ENCODE data around the gene TRAPPC3.

The TRAPPC3 gene

DNA sequence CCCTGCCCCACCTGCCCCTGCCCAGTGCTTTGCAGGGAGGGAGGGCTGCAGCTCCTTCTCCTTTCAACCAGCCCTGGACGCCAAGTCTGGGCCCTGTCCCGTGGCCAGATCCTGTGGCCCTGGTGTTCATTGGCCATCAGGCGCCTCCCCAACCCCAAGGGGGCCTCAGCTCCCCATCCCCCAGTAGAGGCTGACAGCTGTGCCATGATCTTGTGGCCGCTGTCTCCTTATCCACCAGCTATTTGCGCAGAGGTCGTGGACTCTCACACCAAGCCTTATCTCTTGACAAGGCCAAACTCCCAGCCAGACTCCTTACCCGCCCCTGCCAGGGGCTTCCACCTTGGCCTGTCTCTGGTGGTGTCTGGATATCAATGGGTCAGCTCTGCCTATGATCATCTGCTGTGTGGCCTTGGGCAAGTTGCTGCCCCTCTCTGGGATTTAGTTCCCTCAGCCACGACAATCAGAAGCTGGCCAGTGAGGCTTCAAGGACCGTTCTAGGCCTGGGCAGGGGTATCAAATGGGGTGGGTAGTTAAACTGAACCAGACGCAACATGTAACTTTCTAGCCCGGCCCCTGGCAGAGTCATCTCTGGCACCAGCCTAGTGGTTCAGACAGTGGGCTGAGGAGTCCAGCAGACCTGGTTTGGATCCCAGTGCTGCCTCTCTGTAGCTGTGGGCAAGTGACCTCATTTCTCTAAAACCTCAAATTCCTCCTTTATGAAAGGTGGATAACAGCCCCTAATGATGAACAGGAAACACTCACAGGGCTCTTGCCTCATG lies 21.0 kb downstream of the TRAPPC3 start:
- H3K4me3 ChIP-seq (ENCODE audit: low read depth, low read length): no peak overlapping the region
- DNase-seq (ENCODE audit: low read depth): peak; percentile 69
- in situ Hi-C loops (cut with HindIII; ENCODE audit: low sequenced_read_pairs): no loop called here
- TF ChIP-seq, protein P1, sequence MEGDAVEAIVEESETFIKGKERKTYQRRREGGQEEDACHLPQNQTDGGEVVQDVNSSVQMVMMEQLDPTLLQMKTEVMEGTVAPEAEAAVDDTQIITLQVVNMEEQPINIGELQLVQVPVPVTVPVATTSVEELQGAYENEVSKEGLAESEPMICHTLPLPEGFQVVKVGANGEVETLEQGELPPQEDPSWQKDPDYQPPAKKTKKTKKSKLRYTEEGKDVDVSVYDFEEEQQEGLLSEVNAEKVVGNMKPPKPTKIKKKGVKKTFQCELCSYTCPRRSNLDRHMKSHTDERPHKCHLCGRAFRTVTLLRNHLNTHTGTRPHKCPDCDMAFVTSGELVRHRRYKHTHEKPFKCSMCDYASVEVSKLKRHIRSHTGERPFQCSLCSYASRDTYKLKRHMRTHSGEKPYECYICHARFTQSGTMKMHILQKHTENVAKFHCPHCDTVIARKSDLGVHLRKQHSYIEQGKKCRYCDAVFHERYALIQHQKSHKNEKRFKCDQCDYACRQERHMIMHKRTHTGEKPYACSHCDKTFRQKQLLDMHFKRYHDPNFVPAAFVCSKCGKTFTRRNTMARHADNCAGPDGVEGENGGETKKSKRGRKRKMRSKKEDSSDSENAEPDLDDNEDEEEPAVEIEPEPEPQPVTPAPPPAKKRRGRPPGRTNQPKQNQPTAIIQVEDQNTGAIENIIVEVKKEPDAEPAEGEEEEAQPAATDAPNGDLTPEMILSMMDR (IDR thresholded peaks at IDR 0.05; ENCODE audit: low read depth, low read length, missing control alignments): no peak

DNA sequence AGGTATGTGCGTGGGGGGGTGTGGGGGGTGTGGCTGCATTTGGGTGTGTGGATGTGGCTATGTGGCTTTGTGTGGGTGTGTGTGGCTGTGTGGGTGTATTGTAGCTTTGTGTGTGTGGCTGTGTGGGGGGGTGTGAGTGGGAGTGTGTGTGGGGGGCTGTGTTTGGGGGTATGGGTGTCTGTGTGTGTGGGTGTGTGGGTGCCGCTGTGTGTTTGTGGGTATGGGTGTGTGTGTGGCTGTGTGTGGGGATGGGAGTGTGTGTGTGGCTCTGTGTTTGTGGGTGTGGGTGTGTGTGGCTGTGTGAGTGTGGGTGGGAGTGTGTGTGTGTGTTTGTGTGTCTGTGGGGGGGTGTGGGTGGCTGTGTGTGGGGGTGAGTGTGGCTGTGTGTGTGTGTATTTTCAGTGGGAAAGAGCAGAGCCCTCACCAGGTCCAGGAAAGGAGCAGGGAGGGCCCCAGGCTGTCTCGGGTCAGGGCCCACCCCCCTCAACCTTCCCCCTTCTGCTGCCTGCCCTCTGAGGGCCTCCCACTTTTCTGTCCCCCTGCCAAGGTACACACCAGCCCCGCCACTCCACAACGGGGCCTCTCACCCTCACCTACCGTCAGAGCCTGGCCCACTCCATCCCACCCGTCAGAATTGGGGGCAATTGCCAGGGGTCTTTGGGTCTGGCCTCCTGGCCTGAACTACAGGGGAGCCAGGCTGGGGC lies 22.3 kb downstream of the TRAPPC3 start:
- TF ChIP-seq, protein P1 (IDR thresholded peaks at IDR 0.05; ENCODE audit: low read depth, low read length, missing control alignments): no peak
- DNase-seq (ENCODE audit: low read depth): no peak
- in situ Hi-C loops (cut with HindIII; ENCODE audit: low sequenced_read_pairs): no loop called here
- H3K4me3 ChIP-seq (ENCODE audit: low read depth, low read length): no peak overlapping the region

DNA sequence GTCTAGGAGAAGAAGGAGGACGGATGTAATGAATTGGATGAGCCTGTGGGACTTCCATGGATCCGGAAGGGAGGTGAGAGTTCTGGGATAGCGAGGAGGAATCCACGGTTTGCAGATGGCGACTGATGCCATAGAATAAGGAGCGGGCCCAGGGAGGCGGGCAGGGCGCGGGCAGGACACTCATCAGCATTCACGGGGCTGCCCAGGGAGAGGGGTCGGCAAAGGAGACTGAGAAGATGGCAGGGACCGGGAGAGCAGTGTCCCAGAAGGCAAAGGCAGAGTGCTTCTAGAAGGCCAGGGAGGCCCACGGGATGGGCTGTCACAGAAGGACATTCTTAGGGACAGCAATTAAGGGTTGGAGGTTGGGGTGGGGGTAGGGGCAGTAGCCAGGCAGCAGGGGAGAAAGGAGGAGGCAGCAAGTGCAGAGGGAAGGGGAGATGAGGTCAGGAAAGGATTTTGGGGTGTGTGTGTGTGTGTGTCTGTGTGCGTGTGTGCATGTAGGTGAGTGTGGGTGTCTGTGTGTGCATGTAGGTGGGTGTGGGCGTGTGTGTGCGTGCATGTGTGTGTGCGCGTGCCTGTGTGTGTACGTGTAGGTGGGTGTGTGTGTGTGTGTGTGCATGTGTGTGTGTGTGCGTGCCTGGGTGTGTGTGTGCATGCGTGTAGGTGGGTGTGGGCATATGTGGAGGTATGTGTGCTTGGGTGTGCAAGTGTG lies 23.1 kb downstream of the TRAPPC3 start:
- DNase-seq (ENCODE audit: low read depth): no peak
- in situ Hi-C loops (cut with HindIII; ENCODE audit: low sequenced_read_pairs): no loop called here
- H3K4me3 ChIP-seq (ENCODE audit: low read depth, low read length): no peak overlapping the region
- TF ChIP-seq, protein P1 (IDR thresholded peaks at IDR 0.05; ENCODE audit: low read depth, low read length, missing control alignments): no peak

DNA sequence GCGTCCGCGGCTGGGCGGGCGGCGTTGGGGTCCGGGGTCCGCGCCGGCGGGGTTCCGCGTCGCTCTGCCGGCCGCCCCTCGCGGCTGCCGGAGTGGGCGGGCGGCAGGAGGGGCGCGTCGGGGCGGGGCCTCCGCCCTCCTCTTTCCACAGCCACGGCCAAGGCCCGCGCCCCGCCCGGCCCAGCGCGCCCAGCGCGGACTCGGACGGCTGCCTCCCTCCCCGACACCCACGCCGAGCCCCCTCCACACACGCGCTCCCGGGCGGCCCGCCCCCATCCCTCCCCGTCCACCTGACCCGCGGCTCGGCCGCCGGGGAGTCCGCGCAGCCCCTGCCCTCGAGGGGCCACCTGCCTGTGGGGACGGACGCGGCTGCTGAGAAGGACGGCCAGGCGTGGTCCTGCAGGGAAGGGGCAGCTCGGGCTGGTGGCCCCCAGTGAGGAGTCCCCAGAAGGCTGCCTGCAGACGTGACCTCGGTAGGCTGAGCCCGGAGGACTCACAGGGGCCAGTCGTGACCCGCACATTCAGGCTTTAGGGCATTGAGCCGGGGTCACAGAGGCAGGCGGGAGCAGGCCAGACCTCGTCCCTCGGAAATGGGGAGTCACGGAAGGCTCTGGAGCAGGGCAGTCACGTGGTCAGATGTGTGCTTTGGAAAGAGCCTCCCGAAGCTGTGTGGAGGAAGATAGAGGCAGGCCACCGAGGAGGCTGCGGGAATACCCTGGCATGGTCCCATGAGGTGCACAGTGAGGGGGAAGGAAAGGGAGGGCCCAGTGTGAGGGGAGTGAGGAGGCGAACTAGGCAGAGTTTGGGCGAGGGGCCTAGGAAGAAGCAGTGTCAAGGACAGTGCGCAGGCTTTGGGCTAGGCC lies 23.9 kb downstream of the TRAPPC3 start, which contains the start of gene COL8A2:
COL8A2 (minus strand) TSS at position 94 of the 863 bp plus-strand sequence. CDS start 24,980 bp downstream, outside the sequence.
- TF ChIP-seq, protein P1 (IDR thresholded peaks at IDR 0.05; ENCODE audit: low read depth, low read length, missing control alignments): no peak
- in situ Hi-C loops (cut with HindIII; ENCODE audit: low sequenced_read_pairs): no loop called here

GRCh38 chr1:36124404-36125128 lies 24.7 kb downstream of the TRAPPC3 start:
- peak overlapping the region; percentile 40 for H3K4me3 ChIP-seq (ENCODE audit: low read depth, low read length)
- DNase-seq (ENCODE audit: low read depth): no peak
- in situ Hi-C loops (cut with HindIII; ENCODE audit: low sequenced_read_pairs): no loop called here
- TF ChIP-seq, protein P1 (IDR thresholded peaks at IDR 0.05; ENCODE audit: low read depth, low read length, missing control alignments): no peak

More for the DNA sequence above, 23.9 kb downstream of the TRAPPC3 start, which contains the start of gene COL8A2:
- peak within 1 kb of the TSS; percentile 40 for H3K4me3 ChIP-seq (ENCODE audit: low read depth, low read length)
- no peak for DNase-seq (ENCODE audit: low read depth)
